ENCODE measurements around the gene CHST8.
"Not testable (repeated sequence)": the region's sequence is repeated elsewhere in the genome, so short reads cannot be mapped to it uniquely, and the experiment has no call there.

The CHST8 gene

DNA sequence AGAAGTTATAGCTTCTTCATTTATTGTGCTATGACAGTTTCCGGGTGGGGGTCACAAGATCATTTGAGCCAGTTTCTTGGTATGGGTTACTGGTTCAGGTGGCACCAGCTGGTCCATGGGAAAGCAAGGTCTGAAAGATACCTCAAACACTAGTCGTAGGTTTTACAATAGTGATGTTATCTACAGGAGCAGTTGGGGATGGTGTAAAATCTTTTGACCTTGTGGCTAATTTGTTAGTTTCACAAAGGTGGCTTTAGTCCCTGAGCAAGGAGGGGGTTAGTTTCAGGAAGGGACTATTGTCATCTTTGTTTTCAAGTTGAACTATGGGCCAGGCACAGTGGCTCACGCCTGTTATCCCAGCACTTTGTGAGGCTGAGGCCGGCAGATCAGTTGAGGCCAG is 24.6 kb downstream of the CHST8 start:
- DNase-seq: no peak

GRCh38 chr19:33647146-33647545 is 25.4 kb downstream of the CHST8 start:
- no peak for DNase-seq

DNA sequence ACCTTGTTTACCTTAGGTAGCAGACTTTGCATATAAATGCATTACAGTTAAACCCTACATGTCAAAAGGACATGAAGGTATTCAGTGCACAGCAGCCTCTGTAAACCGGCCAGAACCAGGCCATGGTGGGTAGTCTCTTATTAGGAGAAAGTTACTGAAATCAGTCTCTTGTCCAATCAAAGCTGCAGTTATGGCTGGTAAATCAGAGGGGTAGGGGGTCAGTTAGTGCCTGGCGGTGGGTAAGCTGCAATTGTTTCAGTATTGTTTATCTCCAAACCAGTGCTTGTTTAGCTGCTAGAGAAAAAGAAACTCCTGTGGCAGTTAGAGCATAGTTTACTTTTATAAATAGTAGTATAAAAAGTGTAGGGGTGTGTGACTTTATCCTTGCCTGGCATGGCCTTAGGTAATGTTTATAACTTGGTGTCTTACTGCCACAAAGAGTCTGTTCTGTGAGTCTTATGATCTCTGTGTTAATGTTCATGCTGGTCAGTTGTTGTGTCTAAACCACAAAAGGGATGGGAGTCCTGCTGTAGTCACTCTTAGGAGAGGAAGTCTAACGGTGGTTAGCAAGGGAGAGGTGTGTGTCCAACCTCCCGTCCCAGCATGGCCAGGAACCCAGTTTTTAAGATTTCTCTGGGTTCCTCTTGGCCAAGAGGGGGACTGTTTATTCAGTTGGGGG is 28.0 kb downstream of the CHST8 start:
- DNase-seq: no peak

GRCh38 chr19:33653684-33654083 is 31.9 kb downstream of the CHST8 start:
- DNase-seq: no peak

DNA sequence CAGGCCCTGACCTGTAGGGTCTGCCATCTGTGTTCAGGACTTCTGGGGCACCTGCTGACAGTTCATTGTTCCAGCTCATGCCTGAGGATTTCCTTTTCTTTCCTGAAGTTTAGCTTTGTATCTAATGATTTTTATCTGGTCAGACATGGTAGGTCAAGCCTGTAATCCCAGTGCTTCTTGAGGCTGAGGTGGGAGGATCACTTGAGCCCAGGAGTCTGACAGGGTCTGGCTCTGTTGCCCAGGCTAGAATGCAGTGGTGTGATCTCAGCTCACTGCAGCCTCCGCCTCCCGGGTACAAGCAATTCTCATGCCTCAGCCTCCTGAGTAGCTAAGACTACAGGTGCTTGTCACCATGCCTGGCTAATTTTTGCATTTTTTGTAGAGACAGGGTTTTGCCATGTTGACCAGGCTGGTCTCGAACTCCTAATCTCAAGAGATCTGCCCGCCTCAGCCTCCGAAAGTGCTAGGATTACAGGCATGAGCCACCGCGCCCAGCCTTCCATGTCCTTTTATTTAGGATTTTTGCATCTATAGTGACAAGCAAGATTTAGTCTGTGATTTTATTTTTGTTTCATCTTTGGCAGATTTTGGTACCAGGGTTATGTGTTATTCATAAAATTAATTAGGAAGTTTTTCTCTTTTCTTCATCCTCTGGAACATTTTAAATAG is 33.2 kb downstream of the CHST8 start:
- no peak for DNase-seq

DNA sequence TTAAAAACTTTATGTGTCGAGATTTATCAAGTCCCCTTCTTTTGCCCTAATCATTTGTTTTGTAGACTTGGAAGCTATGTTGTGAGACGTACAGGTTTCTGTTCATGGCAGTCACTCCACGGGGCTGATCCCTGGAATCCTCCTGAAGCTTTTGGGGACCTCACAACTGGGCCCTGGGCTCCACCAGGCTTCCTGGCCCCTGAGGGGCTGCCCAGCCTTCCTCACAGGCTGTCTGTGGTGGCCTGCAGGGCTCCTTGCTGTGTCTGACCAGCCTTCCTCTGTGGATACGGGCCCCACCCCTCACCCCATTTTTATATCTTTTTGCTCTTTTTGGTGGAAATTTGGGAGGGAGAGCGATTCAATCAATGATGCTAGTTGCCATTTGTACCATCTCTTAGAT is 38.1 kb downstream of the CHST8 start:
- no peak for DNase-seq

DNA sequence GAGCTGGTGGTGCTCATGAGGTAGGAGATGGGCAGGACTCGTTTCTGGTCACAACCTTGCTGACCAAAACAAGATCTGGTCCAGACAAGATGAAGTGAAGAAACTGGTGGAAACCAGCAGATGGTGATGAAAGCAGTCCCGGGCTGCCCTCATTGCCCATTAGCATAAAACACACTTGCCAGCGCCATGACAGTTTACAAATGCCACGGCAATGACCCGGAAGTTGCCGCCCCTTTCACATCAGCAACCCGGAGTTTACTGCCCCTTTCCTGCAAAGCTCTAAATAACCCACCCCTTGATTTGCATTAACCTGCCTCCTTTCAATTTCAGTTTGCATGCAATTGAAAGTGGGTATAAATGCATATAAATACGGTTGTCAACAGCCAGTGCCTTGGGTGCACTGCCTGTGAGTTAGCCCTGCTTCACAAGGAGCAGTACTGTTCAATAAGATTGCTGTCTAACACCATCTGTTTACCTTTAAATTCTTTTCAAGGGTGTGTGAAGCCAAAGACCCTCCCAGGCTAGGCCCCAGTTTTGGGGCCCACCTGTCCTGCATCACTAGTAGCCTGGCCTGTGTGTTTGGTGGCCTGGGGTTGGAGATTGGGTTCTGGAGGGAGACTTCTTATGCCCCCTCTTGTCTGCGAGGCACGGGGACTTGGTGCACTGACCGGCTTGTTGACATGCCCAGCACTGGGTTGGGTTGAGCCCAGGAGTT is 38.8 kb downstream of the CHST8 start:
- DNase-seq: no peak

- no peak for DNase-seq
These were observed 39.6 kb downstream of the CHST8 start for GRCh38 chr19:33661336-33661735.

DNA sequence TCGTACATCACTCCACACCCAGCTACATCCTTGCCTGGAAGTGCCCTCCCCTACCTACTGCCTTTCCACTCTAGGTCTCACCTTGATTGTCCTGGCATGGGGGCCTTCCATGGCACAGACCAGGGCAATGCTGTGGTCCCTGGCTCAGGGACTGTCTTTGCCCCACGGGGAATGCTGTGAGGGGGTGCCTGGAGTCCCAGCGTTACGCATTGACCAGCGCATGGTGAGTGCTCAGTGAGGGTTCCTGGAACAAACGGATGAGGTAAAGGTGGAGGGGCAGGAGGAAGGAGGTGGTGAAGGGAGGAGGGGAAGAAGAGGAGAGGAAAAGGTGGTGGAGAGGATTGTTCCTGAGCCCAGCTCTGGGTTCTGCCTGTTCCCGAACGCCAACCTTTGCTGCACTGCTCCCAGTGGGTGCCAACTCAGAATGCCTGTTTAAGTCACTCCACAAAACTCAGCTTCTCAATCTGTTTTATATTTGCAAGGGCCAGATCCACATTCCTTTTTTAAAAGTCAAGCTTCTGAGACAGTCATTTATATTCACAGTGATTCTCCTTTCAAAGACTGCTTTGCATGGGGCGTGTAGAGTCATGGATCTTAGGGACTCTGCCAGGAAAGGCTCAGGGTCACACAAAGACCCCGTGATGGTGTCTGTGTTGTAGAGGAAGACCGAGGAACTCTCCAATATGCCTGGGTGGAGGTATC is 40.8 kb downstream of the CHST8 start:
- no peak for DNase-seq

DNA sequence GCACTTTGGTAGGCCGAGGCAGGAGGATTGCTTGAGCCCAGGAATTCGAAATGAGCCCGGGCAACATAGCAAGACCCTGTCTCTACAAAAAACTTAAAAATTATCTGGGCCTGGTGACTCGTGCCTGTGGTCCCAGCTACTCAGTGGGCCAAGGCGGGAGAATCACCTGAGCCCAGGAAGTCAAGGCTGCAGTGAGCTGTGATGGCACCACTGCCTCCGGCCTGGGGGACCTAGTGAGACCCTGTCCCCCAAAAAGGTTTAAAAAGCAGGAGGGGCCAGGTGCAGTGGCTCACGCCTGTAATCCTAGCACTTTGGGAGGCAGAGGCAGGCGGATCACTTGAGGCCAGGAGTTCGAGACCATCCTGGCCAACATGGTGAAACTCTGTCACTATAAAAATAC is 41.6 kb downstream of the CHST8 start:
- not testable (repeated sequence) for DNase-seq

- no peak for DNase-seq
These were observed 43.0 kb downstream of the CHST8 start for GRCh38 chr19:33664744-33665143.

DNA sequence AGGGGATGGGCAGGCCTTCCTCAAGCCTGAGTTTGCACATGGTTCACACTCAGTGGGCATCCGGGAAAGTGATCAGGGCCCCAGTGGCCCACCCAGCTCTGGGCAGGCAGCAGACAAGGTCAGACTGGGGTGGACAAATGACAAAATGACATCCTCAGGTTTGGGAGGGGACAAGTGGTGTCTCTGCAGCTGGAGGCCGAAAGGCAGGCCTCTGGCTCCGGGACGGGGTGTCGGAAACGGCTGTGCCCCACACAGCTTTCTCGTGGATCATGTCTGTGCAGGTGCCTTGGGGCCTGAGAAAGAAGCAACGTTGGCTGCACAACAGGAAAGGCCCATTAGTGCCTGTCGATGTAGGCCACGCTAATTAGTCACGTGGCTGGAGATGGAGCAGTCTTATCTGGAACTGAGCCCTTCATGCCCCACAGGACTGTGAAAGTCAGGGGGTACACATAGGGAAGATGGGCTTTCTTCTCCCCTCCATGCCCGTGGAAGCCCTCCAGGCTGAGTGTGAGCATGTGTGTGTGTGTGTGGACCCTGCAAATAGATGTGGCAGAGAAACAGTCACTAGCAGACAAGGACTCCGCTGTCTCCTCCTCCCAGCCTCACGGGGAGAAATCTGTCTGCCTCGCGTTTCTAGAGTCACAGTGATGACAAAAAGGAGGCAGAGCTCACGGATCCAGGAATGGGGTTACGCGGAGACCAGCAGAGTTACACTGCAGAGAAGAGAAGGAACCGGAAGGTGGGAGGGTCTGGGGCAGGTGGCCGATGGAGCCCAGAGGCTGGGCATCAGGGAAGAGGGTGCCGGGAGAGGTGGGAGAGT is 44.2 kb downstream of the CHST8 start:
- DNase-seq: no peak

GRCh38 chr19:33667141-33667650 is 45.4 kb downstream of the CHST8 start:
- DNase-seq: no peak

GRCh38 chr19:33667881-33668280 is 46.1 kb downstream of the CHST8 start:
- no peak for DNase-seq

DNA sequence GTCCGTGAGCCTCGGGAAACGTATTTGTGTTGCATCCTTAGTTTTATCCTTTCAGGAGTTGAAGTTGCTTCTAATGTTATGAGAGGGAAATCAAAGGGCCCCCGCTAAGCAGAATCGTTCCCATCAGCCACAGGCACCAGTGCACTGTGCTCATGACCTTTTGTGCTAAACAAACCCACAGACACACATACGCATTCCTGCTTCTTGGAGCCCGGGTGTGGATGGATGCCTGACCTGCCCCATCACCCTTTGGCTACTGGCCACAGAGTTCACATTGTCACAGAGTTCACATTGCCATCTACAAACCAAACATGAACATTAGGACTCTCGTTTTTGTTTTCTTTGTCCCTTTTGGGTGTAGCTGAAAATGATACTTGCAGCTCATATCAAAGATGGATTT is 47.2 kb downstream of the CHST8 start:
- DNase-seq: no peak

GRCh38 chr19:33669376-33669775 is 47.6 kb downstream of the CHST8 start:
- no peak for DNase-seq

DNA sequence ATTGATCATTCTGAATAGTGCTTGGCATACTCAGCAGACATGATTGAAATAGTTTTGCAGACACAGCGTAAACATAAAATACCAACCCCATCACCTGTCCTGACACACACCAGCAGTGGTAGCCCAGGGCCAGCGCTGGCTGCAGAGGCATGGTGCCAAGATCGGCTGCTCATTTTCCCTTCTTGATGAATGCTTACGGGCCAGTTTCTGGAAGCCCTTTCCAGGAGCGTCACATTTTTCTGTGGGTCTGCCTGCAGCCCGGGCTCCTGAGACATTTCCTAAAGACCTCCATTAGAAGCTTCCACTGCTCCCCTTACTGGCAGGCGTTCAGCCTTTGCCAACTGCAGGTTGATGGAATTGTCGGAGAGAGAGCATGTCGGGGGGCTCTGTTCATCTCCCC is 48.6 kb downstream of the CHST8 start:
- DNase-seq: no peak

GRCh38 chr19:33671211-33671610 is 49.5 kb downstream of the CHST8 start:
- DNase-seq: no peak

GRCh38 chr19:33673258-33673875 is 51.6 kb downstream of the CHST8 start:
- DNase-seq: no peak

GRCh38 chr19:33673996-33674625 is 52.4 kb downstream of the CHST8 start:
- DNase-seq: no peak

GRCh38 chr19:33674626-33675367 is 53.0 kb downstream of the CHST8 start:
- no peak for DNase-seq

Measured in MV-4-11 (cell line).